ENCODE data around the gene SLC6A19. TPM values are rescaled to one million over a fixed set of nuclear protein-coding genes. Genes with fewer than 3 reads are reported as not detected.

SLC6A19 gene
- total RNA-seq, 1 donor from 2014 or later = not detected

DNA sequence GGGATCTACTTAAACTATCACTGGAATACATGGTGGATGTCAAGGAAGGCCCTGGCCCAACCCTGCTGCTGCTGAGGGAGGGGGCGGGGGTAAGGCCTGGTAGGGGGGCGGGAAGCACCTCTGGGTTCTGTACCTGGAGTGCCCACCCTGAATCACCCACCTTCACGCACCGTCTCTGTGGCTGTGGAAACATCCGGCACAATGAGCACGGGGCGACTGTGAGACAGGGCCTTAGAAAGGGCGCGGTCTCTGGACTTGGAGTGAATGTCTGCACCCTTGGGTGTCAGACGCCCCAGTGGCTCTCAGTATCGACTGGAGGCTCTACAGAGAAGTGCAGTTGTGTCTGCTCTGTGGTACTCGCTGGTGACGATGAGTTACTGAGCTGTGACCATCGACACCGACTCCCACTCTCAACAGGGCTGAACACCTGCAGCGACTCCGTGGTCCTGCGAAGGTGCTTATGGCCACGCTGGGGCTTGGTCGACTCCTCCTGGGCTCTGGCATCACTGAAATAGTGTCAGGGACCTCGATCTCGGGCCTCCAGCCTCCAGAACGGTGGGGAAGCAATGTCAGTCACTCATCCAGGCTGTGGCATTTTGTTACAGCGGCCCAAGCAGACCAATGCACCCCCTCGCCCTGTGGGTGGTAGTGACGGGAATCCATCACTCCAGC lies 25.5 kb upstream of the SLC6A19 start:
- Histone ChIP-seq H3K27me3 (no peaks in the 10 kb centered on the region), H3K9me3 (no peaks in the 10 kb centered on the region), H3K36me3 (no peaks in the 10 kb centered on the region), H3K4me1 (no peaks in the 10 kb centered on the region), H3K27ac (no peak overlapping the region), H3K4me3 (no peak overlapping the region)
- no peak for DNase-seq
- ATAC-seq = no peak
- intact Hi-C loops (cut with DNase I) = loop anchor here (10.0 kb wide), 1 partner anchor 251 kb away; no protein-coding TSS in a partner anchor
- TF ChIP-seq, protein P1, sequence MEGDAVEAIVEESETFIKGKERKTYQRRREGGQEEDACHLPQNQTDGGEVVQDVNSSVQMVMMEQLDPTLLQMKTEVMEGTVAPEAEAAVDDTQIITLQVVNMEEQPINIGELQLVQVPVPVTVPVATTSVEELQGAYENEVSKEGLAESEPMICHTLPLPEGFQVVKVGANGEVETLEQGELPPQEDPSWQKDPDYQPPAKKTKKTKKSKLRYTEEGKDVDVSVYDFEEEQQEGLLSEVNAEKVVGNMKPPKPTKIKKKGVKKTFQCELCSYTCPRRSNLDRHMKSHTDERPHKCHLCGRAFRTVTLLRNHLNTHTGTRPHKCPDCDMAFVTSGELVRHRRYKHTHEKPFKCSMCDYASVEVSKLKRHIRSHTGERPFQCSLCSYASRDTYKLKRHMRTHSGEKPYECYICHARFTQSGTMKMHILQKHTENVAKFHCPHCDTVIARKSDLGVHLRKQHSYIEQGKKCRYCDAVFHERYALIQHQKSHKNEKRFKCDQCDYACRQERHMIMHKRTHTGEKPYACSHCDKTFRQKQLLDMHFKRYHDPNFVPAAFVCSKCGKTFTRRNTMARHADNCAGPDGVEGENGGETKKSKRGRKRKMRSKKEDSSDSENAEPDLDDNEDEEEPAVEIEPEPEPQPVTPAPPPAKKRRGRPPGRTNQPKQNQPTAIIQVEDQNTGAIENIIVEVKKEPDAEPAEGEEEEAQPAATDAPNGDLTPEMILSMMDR (IDR thresholded peaks at IDR 0.05) = no peak

DNA sequence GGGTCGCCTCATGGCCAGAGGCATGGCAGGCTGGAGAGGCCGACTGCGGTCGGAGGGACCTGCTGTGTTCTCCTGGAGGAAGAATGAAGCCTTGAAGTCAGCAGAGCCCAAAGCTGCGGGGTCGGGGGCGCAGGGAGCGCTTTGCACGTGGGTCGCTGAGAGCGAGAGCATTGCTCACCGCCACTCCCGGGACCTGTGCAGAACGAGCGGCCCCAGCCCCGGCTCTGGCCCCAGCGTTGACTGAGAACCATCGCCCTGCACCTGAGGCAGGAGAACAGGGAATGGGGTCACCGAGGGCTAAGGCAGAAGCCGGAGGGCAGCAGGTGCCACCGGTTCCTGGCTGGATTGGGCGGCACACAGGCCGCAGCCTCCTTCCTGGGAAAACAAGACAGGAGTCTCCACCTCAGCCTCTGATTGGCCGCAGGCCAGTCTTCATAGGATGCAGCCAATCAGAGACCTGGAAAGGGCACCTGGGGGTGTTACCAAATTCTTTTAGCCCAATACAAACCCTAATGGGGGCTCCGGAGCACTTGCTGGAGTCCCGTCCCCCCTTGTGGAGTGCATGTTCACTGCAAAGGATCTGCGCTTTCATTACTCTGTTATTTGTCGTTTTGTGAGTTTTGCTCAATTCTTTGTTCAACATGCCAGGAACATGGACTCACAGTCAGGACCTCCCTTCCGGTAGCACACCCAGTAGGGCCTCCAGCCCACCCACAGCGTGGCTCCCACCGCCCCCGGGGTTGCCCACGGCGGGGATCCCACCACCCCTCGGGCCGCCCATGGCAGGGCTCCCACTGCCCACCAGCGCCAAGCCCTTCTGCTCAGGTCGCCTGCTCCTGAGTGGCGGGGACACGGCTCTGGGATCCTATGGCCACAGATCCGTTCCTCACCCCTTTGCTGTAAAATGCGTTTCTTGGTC lies 24.7 kb upstream of the SLC6A19 start:
- H3K4me3 ChIP-seq = no peak overlapping the region
- no peak for ATAC-seq
- H3K4me1 ChIP-seq = no peaks in the 10 kb centered on the region
- no peaks in the 10 kb centered on the region for H3K27me3 ChIP-seq
- H3K36me3 ChIP-seq = no peaks in the 10 kb centered on the region
- no peak for DNase-seq
- H3K9me3 ChIP-seq = no peaks in the 10 kb centered on the region
- intact Hi-C loops (cut with DNase I) = loop anchor here (10.0 kb wide), 1 partner anchor 252 kb away; no protein-coding TSS in a partner anchor
- TF ChIP-seq, protein P1 (IDR thresholded peaks at IDR 0.05) = no peak
- H3K27ac ChIP-seq = no peak overlapping the region

DNA sequence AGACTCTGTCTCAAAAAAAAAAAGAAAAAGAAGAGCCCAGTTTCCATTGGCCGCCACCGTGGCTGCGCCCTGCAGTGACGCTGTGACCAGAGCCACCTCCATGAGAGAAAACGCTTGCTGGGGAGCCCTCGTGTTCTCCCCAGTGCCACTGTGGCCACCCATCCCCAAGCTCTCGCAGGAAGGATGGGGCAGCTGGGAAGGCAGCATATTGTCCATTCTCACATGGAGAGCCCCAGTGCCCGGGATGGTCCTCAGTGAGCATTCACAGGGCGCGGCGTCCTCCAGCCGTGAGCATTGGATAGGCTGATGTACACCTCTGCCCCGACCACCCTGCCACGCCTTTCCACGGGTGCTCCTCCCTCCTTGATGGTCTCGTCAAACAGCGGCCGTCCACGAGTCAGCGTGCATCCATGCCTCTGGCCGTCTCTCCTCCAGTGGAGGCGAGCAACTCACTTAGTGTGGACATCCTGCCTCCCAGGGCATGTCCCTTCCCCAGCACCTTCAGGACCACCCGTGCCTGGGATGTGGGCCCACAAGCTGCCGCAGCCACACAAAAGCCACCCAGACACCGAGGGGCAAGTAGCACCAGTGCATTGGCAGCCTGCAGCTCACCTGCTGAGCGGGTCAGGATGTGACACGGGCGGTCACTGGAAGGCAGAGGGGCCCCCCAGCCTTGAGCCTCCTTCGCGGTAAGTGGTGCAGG lies 23.4 kb upstream of the SLC6A19 start:
- TF ChIP-seq, protein P1 (IDR thresholded peaks at IDR 0.05) = no peak
- no peak overlapping the region for H3K4me3 ChIP-seq
- H3K4me1 ChIP-seq = no peaks in the 10 kb centered on the region
- DNase-seq (no peak), ATAC-seq (no peak)
- no peak overlapping the region for H3K27ac ChIP-seq
- no peaks in the 10 kb centered on the region for H3K9me3 ChIP-seq
- H3K27me3 ChIP-seq = no peaks in the 10 kb centered on the region
- H3K36me3 ChIP-seq = no peaks in the 10 kb centered on the region
- intact Hi-C loops (cut with DNase I) = loop anchor here (10.0 kb wide), 1 partner anchor 253 kb away; no protein-coding TSS in a partner anchor

DNA sequence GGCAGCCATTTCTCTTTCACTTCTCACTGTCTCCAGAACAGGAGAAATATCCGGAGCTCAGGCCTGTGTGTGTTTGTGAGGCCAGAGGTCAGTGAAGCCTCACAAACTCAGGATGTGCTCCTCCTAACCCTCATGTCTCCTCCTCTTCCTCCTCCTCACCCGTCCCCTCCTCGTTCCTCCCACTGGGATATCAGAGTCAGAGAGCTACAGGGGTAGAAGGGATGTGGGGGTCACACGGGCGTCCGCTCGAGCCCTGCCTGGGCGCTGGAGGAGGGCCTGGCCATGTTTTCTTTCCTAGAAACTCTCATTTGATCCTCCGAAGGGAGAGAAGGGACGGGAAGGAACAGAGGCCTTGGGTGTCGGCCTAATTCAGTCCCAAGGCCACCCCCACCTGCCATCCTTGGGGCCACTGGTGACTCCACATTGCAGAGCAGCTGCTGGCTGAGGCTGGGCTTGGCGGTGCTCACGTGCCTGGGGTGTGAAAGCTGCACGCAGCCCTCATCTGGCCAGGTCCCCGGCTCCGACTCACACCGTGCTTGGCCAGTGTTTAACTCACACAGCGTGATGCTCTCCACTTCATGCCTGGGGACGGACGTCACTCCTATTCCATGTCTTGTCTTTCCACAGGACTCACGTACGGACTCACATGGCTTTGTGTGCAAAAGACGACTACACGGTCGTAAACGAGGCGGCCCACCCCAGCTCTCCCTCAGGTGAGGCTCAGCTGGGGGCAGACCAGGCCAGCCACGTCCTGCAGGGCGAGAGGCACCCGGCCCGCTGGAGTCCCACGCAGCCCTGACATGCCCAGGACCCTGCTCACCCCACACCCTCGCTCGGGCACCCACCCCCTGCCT lies 22.6 kb upstream of the SLC6A19 start:
- no peaks in the 10 kb centered on the region for H3K9me3 ChIP-seq
- TF ChIP-seq, protein P1 (IDR thresholded peaks at IDR 0.05) = no peak
- no peak overlapping the region for H3K4me3 ChIP-seq
- no peaks in the 10 kb centered on the region for H3K27me3 ChIP-seq
- intact Hi-C loops (cut with DNase I) = loop anchor here (10.0 kb wide), 1 partner anchor 254 kb away; no protein-coding TSS in a partner anchor
- no peak overlapping the region for H3K27ac ChIP-seq
- DNase-seq (no peak), ATAC-seq (no peak)
- no peaks in the 10 kb centered on the region for H3K36me3 ChIP-seq
- no peaks in the 10 kb centered on the region for H3K4me1 ChIP-seq

DNA sequence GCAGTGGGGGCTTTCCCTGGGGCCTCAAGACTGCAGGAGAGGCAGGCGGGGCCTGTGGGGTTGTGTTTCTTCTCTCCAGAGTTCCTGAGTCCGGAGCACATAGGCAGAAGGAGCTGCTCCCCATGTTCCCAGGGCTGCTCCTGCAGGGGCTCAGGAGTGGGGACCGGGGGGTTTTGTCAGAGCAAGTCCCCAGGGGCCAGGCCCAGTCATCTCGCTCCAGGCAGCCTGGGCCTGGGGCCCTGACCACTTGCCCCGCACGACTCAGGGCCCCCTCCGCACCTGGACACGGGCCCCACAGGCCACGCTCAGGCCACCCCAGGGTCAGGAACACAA lies 22.0 kb upstream of the SLC6A19 start:
- intact Hi-C loops (cut with DNase I) = loop anchor here (10.0 kb wide), 1 partner anchor 255 kb away; no protein-coding TSS in a partner anchor
- H3K27ac ChIP-seq = no peak overlapping the region
- ATAC-seq = no peak
- no peaks in the 10 kb centered on the region for H3K4me1 ChIP-seq
- H3K36me3 ChIP-seq = no peaks in the 10 kb centered on the region
- no peaks in the 10 kb centered on the region for H3K9me3 ChIP-seq
- H3K27me3 ChIP-seq = no peaks in the 10 kb centered on the region
- no peak overlapping the region for H3K4me3 ChIP-seq
- DNase-seq = no peak
- TF ChIP-seq, protein P1 (IDR thresholded peaks at IDR 0.05) = no peak
